GM19193 (cell line): ENCODE results near the gene RIMOC1.

ENCODE experiments used
- POLR2A ChIP-seq: IDR thresholded peaks from 4 replicates; pipeline ENCODE4 v1.6.1; 2011; ENCODE audit not compliant: insufficient read depth, insufficient read length; ENCODE audit errors: extremely low read depth

RIMOC1 gene, protein sequence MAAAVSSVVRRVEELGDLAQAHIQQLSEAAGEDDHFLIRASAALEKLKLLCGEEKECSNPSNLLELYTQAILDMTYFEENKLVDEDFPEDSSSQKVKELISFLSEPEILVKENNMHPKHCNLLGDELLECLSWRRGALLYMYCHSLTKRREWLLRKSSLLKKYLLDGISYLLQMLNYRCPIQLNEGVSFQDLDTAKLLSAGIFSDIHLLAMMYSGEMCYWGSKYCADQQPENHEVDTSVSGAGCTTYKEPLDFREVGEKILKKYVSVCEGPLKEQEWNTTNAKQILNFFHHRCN

DNA sequence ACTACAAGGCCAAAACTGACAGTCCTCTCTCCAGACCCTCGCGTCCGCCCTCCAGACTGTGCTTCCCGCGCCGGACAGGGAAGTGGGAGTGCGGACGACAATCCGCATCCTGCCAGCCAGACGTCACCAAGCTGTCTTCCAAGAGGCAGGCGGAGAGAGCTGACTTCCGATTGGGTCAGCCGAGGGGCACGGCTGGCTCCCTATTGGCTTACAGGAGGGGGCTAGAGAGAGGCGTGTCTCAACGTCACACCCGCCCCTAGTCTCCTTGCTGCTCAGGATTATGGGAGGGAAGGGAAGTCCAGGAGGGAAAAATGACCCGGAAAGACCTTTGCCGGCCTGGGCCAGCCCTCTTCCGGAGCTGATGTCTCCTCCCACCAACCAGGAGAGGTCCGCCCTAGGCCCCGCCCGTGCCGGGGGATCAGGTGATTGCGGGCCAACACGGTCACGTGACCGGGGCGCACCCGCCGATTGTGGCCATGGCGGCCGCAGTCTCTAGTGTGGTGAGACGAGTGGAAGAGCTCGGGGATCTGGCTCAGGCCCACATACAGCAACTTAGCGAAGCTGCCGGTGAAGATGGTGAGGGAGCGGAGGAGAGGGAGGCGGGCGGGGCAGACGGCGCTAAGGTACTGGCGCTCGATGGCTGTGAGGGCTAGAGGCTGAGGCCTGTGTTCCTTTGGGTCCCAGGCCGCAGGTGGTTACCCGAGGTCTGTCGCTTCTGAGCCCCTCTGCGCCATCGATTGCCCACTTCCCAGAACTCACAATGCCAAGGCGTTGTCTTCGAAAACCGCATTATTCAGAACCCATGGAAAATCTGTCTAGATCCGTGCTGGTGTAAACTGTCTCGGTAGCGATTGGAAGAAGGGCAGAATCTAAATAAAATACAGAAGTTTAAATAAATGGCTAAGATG lies at the start of gene RIMOC1:
Gene RIMOC1, plus strand, starts transcription at position 453 of the 908 bp plus-strand sequence. Its CDS starts 24 bp downstream, at position 477.
- peak; percentile 95 for TF ChIP-seq POLR2A

DNA sequence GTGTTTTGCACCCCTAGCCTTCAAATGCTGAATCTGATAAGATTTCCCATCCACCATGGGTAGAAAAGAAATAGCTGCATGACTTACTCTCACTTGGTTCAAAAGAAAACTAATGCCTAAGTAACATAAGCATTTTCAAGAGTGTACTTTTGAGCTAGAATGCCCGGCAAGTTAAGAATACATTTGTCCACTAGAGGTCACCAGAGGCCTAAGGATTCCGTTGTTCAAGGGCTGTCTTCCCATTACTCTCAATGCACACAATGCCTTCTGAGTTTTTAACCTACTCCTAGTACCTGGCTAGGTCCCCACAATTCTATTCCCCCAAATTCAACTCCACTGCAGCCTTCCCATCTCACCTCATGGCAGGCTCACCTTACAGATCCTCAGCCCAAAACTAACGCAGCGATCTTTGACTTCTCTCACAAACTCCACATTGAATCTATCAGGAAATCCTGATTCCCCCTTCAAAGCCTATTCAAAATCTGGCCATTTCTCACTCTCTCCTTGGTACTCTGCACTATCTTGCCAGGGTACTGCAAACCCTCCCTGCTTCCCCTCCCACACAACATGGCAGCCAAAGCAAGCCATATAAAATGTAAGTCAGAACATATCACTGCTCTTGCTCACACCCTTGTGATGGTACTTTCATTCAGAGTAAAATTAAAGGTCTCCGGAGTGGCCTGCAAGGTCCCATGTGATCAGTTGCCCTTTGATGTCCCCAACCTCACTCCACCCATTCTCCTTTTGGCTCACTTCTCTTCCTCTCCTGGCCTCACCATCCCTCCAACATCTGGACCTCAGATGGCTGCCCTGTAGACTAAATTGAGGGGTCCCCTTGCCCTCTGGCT lies 47.3 kb upstream of the RIMOC1 start:
- TF ChIP-seq POLR2A: no peak

DNA sequence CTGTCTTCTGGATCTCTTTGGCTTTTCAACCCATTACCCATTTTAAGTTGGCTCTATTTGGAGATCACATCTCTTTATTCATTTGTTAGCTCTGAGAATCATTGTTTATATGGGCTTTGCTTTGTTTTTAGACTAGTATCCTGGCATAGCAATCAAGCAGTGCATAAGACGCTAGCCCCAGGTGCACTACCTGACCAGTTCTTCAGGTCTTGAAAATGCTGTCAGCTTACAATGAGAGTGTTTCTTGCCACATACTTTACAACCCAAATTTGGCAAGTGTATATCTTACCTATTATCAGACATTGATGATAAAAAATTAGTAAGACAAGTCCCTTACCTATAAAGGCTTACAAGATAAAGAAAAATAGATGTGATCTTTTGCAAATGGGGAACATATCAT lies 46.2 kb upstream of the RIMOC1 start:
- no peak for TF ChIP-seq POLR2A

DNA sequence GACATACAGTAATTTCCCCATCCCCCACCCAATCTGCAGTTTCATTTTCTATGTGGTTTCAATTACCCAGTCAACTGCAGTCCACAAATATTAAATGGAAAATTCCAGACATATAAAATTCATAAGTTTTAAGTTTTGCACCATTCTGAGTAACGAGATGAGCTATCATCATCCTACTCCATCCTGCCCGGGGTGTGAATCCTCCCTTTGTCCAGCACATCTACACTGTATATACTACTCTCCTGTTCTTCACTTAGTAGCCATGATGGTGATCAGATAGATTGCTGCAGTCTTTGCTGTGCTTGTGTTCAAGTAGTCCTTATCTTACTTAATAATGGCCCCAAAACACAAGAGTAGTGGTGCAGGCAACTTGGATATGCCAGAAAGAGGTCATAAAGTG lies 45.3 kb upstream of the RIMOC1 start:
- no peak for TF ChIP-seq POLR2A

DNA sequence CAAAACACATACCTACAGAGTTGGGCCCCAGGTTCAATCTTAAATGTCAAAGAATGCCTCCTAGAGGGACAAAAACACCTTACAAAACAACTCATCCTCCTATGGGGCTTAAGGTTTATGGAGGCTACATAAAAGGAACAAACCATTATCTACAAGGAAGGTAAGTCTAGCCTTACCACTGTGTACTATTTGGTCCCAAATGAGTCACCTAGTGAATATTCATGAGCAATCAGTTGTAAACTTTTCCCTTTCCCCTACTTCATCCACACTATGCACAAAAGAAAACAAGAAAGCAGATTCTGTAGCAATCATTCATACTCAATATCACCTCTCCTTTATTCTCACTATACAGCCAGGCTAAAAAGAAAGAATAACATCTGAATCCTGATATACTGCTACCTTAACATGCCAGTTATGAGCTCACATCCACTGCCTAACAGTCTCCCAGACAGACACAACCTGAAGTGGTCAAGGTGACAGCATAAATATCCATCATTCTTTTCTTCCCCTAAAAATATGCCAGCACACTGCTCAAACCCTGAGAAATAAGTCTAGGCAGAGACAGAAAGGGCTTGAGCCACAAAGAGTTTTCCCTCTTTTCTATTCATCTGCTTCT lies 40.2 kb upstream of the RIMOC1 start:
- no peak for TF ChIP-seq POLR2A

DNA sequence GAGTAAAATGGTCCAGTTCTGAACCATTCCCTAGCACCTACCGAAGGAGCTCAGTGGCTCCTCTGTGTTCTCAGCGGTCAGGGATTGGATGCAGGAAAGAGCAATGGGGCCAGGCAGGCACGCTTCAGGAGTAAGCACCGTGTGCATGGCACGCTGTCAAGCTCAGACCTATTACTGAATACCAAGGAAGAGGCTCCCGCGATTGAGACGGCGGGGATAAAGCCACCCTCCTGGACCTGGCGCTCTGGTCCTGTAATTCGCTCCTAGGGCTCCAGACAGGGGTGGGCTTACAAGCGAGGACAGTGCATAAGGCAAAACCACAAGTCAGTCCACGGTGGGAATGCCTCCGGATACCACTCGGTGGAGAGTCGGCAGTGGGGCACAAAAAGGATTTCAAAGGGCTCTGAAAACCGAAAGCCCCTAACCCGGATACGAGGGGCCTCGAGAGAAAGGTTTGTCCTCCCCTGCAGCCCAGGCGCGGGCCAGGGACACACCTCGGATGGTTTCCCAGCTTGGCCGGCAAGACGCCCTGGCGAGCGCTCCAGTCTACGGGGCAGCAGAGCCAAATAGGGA lies 34.9 kb upstream of the RIMOC1 start:
- no peak for TF ChIP-seq POLR2A

DNA sequence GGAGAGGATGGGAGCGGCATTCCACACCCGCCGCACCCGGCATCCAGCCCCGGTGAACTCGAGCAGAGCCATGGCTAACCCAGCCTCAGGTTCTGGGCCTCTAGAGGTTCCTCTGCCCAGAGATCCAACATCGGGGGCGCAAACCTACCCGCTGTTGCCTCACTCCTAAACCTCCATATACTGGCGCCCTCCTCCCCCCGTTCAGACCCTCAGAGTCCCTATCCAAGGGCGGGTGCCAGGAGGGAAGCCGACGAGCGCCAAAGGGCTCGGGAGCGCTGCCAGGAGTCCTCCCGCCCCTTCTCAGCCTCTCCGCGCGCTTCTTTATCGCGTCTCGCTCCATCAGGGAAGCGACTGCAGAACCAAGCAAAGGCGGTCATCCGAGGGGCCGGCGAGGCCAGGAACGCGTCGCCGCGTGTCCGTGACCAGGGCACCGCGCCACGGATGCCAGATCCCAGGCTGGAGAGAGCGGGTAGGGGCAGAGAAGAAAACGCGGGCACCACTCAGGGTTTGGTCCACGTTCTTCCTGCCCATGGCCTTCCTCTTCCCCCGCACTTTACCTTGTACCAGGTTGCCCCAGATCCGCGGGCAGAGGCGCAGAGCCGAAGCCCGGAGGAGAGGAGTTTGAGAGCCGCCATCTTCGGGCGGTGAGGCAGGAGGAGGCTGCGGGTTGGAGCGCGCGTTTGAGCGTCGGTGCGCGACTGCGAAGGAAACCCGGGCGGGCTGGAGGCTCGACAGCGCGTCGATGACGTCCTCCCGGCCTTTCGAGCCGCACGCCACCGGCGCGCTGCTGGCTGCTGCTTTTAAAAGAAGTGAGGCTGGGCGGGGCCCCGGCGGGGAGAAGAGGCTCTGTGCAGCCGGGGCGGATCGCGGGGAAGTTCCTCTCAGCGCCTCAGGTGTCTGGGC lies 34.2 kb upstream of the RIMOC1 start, which contains the start of gene OXCT1:
Gene OXCT1, minus strand, starts transcription at position 702 of the 903 bp plus-strand sequence. Its CDS starts 67 bp downstream, at position 635.
- peak; percentile 95 for TF ChIP-seq POLR2A

DNA sequence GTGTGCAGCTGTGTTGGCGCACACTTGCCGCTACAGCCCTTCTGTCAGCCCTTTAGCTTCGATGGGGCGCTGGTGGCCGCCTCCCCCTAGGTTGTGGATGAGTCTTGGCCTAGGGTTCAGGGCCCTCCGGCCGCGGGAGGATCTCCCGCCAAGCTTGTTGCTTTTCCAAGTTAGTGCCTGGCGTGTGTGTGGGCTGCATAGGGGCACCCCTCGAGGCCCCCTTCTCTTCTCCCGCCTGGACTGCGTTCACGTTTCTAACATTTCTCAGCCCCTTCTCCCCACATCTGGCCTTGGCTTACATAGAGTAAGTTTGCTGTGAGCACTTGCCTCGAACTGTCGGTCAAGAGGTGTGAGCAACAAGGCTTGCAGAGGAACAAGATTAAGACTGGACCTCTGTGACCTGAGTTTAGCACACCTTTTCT lies 33.5 kb upstream of the RIMOC1 start:
- TF ChIP-seq POLR2A: peak; percentile 25

DNA sequence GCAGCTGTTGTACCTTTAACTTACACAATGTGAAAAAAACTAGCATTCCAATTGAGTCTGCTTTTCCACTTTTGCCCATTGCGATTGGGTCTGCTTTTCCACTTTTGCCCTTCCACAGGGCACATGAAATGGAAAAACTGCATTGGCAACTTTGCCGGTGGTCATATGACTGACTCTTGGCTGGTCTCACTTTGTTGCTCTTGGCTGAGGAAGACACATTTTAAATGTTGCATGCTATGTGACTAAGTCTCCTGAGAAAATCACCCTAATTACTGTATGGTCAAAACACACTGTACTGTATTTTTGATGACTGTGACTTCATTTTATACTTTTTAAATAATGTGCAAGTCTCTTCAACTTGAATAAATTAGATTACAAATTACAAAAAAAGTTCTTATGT lies 32.3 kb upstream of the RIMOC1 start:
- no peak for TF ChIP-seq POLR2A

DNA sequence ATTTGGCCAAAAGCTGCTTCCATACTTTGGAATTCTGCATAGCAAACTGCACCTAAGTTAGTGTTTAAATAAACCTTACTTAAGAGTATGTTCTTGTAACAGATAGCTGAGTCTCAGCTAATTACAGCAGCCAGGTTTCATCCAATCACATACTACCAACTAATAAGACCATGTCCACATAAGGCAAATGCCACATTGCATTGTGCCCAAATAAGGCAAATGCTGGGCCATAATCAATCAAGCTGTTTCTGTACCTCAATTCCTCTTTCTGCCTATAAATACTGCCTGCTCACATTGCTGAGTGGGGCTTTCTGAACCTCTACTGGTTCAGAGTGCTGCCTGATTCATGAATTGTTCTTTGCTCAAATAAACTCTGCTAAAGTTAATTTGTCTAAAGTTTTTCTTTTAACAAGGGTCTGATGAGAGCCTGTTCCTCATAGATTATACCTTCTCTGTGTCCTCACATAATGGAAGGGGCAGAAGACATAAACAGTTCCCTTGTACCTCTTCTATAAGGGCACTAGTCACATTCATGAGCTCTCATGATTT lies 29.6 kb upstream of the RIMOC1 start:
- TF ChIP-seq POLR2A: no peak

DNA sequence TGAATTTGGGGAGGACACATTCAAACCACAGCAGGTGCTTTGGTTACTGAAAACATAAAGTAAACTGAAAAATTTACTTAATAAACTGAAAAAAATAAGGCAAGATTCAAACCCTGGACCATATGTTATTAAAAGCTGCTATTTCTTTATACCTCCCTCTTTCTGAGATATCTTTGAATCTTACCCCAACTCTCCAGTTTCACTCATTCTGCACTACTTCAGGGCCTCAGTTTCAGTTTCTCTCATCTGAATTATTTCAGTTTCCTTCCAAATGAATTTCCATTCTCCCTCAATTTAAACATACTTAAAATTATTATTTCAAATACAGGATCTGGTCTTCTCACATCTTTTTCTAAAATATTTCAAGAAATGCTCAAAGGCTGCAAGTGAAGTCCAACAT lies 29.0 kb upstream of the RIMOC1 start:
- TF ChIP-seq POLR2A: no peak

DNA sequence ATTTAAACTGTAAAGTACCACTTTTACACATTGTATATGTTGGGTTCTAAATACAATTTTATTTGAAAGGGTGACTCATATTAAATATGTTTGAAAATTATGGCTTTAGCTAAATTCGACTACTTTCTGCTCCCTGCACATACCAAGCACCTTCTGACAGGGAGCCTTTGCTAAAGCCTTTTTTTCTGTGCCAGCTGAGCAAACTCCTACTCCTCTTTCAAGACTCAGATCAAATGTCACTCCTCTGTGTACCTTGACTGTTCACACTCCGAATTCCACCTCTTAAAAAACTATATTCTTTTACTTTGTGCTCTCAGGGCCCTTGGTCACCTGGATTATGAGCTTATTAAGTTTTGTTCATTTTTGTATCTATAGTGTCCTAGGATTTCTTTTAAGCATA lies 27.5 kb upstream of the RIMOC1 start:
- no peak for TF ChIP-seq POLR2A

DNA sequence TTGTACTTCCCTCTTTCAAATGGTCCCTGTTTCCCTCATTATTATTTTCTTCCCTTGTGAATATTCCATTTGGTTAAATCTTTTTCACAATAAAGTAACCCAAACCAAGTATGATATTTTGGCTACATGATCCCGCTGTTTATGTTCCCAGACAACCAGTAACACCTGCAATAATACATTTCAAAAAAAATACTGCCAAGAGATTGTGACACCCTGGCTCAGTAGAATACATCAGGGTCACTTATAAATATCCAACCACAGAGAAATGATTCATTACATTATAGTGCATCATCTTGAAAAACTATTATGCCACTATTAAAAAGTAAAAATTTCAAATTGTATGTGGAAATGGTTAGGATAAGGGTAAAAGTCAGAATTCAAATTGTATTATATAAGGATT lies 26.7 kb upstream of the RIMOC1 start:
- TF ChIP-seq POLR2A: no peak
